SHP77 (cell line): ENCODE measurements around the gene SLC16A10.
A peak's percentile ranks its signal among the peaks of the same experiment; 100 is the strongest.
"Not testable (repeated sequence)": the region's sequence is repeated elsewhere in the genome, so short reads cannot be mapped to it uniquely, and the experiment has no call there.

Experiments used
- DNase-seq, 2 experiments: peaks; one replicate each; lab custom pipeline; 2025; lab: John Stamatoyannopoulos, UW

SLC16A10 gene

GRCh38 chr6:111087871-111088667 is 766 bp downstream of the SLC16A10 start:
- peak in 1 of 2 experiments; percentile 24 for DNase-seq

DNA sequence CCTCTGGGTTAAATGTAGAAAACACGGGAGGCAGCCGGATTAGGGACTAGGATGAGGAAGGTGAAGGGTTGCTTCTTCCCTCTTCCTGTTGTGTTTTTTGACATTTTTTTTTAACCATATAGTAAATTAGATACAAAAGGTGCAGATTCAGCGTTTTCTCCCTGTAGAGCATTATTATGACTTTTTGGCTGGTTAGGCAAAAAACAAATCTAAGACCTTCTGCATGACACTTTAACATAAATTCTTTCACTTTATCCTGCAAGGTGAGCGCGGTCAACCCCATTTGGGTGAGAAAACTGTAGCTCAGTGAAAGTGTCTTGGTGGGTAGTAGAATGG is 1.3 kb downstream of the SLC16A10 start:
- no peak for DNase-seq

- DNase-seq = no peak
Measured at GRCh38 chr6:111090766-111091165, 3.5 kb downstream of the SLC16A10 start.

DNA sequence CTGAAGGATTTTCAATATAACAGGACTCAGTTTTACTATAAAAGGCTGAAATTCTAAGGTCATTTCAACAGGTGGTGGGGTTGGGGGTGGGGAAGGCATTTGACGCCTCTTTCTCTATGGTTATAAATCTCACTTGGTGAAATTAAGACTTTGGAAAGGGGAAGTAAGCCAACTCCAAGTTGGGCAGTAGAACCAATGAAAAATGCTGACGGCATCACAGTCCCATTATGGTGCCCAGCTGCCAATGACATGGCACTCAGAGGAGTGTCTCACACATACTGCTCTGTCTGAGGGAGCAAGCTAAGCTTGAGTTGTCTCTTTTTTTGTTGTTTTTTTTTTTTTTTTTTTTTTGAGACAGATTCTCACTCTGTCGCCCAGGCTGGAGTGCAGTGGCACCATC is 4.7 kb downstream of the SLC16A10 start:
- DNase-seq = no peak

DNA sequence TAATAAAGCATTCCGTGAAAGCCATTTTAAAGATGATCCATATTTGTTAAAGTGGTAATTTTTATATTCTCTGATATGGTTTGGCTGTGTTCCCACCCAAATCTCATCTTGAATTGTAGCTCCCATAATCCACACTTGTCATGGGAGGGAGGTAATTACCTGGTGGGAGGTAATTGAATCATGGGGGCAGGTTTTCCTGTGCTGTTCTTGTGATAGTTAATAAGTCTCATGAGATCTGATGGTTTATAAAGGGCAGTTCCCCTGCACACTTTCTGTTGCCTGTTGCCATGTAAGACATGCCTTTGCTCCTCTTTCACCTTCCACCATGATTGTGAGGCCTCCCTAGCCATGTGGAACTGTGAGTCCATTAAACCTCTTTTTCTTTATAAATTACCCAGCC is 8.2 kb downstream of the SLC16A10 start:
- DNase-seq = not testable (repeated sequence)

GRCh38 chr6:111096246-111096645 is 8.9 kb downstream of the SLC16A10 start:
- peak; percentile 84 to 87 for DNase-seq

DNA sequence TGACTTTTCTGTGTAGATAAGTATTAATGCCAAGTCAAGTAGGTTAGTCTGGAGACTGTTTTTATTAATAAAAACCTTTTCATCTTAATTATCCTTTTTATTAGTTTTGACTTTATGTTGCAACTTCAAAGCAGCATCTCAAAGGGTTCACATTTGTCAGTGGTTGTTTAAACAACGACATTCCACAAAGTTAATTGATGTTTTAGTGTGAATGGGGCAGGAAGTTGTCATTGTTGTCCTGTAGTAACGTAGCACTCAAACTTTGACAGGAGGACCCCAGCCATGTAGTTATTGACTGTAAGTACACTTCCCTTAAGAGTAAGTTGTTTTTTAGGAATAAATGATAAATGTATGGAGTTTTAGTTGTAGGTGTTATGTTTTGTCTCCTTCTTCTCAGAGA is 11.3 kb downstream of the SLC16A10 start:
- no peak for DNase-seq

GRCh38 chr6:111101987-111102386 is 14.7 kb downstream of the SLC16A10 start:
- DNase-seq = no peak

DNA sequence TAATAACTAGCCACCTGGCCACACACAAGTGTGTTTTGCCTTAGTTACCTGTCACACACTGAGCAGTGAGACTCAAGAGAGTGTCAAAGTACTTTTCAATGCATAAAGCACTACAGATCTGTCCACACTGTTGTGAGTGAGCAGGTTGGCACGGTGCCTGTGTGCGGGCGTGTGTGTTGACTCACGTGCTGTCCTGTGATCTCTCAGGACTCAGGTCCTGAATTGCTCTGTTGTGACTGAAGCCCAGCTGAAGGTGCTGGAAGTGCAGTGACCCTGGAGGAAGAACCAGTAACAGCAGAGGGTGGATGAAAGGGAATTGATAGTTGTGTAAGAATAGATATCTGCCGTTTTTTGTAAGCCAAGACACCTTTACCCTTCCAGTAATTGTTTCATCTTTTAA is 18.3 kb downstream of the SLC16A10 start:
- peak; percentile 74 to 80 for DNase-seq

DNA sequence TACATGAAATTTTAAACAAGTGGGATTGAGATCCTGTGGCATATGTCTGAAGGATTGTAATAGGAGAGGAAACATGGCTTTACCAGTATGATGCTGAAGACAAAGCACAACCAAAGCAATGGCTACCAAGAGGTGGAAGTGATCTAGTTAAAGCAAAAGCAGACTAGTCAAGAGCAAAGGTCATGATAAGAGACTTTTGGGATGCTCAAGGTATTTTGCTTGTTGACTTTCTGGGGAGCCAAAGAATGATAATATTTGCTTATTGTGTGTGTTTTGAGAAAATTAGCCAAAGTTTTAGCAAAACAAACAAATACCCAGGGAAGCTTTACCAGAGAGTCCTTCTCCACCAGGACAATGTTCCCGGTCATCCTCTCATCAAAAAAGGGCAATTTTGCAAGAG is 20.3 kb downstream of the SLC16A10 start:
- DNase-seq = no peak

DNA sequence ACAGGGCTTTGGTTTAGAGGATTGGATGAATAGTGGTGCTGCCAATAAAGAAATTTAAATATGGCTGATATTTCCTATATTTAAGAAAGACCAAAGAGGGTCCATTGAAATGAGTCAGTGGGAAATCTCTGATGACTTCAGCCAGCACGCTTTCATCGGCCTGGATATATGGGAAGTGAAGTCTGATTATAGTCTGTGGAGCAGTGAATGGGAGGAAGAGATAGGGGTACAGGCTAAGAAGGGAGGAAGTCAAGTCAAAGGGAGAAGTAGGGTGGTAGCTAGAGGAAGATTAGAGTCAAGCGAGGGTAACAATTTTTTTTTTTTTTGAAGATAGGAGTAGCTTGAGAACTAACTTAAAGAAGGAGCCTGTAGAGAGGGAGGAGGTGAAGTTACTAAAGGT is 22.7 kb downstream of the SLC16A10 start:
- no peak for DNase-seq

GRCh38 chr6:111113336-111114086 is 26.2 kb downstream of the SLC16A10 start:
- peak in 1 of 2 experiments; percentile 10 for DNase-seq

DNA sequence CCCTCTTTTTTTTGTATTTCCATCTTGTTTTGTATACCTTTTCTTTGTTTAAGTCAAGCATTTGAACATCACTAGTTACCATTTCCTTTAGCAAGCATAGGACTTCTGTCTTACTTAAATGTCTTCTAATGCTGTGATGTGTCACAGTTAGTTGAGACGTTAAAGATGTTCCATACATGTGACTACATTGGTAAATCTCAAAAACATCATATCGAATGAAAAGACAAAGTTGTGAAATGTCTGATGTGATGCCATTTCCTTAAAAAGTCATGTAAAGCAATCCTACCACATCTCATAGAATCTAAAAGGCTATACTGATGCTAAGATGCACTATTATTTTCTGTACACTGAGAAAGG is 26.8 kb downstream of the SLC16A10 start:
- no peak for DNase-seq

DNA sequence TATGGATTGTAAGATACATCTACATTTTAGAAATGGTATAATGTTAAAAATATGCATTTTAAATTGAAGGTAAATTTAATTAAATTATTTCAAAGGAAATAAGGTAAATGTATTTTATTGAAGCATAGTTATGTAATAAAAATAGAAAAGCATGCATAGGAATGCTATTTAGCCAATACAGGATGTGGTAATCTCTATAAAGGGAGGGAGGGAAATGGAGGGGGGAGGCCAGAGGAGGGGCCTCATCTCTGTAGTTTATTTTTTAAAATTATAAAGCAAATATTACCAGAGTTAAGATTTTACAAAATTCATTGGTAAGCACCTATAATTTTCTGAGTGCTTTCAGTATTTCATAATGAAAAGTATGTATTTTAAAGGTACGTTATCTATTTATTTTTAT is 27.2 kb downstream of the SLC16A10 start:
- DNase-seq = no peak

GRCh38 chr6:111118826-111119225 is 31.5 kb downstream of the SLC16A10 start:
- no peak for DNase-seq

DNA sequence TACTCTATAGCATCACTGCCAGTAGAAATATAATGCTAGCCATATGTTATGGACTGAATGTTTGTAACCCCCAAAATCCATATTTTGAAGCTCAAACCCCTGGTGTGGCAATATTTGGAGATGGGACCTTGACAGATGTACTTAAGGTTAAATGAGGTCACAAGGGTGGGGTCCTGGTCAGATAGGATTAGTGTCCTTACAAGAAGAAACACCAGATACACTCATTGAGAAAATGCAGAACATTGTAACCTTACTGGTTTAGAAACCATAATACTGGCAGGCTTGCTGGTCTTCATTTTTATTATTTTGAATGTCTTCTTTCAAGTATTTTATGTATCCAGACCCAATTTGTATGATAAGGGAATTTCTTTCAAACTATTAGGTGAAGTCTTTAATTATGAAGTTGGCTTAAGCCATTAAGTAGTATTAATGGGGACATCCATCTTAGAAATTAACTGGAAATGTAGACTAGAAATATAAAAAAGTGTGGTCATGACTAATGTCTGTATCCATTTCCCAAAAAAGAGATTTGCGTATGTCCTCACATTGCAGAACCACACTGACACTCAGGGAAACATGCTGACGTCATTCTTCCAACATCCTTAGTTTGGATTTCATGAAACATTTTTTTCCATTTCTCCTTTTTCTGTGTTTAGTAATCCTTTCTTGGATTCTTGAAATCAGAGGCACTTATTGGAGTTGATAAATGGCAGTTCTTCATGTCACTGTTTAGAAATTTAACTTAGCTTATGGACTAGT is 32.4 kb downstream of the SLC16A10 start:
- no peak for DNase-seq

DNA sequence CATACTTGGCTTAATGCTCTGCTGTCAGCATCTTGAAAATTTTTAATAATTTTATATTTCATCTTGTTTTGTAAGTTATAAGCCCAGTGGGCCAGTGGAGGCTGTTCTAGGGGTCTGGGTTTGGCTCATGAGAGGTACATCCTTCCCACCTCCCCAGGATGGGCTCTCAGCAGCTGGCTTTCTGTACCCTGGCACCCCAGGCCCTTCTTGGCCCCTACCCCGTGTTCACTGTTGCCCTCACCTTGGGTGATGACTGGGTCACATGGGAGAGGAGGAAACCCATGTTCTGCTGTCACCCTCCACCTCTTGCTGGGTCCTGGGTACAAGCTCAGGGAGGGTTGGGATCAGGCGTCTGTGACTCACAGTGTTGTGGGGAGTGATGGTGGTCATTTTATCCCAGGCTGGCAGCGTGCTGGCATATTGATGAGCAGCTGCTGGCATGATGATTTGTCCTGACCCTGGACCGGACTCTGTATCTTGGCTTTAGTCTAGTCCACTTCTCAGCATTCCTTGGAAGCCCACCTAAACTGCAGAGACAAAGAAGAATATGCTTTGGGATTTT is 34.6 kb downstream of the SLC16A10 start:
- no peak for DNase-seq

DNA sequence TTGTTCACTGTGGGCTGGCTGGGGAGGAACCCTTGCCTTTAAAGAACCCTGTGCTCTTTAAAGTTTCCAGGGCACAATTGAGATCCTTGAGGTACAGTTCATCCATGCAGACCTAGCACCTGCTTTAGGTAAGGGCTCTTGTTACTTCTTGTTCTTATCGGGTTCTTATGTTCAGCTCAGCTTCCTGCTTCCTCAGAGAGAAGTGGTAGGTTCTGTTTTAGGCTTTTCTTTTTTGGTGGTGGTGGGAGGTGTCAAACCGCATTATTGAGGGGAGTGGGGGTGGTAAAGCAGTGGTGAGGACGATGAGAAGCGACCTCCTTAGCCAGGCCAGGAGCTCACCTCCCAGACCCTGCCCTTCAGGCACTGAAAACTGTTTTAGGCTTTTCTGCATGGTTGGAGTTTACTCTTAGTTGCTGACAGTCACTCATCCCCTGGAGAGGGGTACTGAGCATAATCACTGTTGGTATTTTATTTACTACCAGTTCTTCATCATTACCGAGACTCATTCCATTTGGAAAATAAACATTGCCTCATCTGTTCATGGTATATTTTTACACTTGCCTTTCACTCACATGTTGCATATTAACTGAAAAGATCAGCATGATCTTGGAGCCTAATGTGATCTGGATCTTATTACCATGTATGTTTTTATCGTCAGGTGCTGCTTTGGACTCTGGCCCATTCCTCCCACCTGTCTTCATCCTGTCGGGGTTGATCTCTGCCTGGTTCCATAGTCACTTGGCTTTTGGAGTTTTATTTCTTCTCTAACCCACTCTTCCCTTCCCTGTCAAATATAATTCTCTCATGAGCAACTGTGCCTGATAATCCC is 35.4 kb downstream of the SLC16A10 start:
- no peak for DNase-seq

DNA sequence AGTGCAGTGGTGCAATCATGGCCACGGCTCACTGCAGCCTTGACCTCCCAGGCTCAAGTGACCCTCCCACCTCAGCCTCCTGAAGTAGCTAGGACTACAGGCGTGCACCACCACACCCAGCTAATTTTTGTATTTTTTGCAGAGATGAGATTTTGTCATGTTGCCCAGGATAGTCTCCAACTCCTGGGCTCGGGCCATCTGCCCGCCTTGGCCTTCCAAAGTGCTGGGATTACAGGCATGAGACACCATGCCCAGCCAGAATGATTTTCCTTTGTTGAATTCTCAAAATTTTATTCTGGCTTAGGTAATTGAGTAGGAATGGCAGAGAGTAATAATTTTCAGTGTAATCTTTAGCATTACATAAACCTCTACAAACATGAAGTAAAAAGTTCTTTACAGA is 37.1 kb downstream of the SLC16A10 start:
- no peak for DNase-seq

DNA sequence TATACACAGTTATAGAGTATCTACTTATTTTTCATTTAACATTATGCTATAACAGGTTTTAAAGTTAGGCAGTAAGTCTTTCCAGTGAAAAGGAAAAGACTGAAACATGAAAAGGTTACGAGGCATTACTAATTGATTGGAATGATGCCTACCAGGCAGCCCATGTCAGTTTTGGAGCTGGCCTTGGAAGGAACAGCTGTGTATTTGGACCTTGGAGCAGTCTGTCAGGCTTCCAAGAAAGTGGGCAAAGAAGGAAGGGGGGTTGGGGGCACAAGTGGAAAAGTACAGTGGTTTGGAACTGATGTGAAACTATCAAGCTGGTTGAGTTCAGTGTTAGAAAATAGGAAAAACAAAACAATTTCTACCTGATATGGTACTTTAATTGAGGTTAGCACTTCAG is 41.7 kb downstream of the SLC16A10 start:
- DNase-seq = no peak

GRCh38 chr6:111131018-111131417 is 43.7 kb downstream of the SLC16A10 start:
- DNase-seq = not testable (repeated sequence)

DNA sequence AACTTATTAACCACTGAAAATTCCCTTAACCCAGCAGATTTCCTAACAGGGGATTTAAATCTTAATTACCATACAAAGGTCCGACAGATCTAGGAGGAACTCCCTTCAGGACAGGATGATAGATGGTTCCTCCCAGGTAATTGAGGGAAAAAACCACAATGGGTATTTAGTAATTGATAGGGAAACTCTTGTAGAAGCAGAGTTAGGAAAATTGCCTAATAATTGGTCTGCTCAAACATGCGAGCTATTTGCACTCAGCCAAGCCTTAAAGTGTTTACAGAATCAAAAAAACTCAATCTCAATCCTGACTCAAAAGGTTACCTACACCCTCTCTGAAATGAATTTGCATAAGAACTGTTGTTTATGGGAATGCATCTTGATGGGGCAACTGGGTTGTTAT is 45.4 kb downstream of the SLC16A10 start:
- DNase-seq = not testable (repeated sequence)
